ENCODE measurements around the gene TNRC6C.

GRCh38 chr17:77928519-77929179 lies 29.9 kb upstream of the TNRC6C start:
- TF ChIP-seq, protein P1, sequence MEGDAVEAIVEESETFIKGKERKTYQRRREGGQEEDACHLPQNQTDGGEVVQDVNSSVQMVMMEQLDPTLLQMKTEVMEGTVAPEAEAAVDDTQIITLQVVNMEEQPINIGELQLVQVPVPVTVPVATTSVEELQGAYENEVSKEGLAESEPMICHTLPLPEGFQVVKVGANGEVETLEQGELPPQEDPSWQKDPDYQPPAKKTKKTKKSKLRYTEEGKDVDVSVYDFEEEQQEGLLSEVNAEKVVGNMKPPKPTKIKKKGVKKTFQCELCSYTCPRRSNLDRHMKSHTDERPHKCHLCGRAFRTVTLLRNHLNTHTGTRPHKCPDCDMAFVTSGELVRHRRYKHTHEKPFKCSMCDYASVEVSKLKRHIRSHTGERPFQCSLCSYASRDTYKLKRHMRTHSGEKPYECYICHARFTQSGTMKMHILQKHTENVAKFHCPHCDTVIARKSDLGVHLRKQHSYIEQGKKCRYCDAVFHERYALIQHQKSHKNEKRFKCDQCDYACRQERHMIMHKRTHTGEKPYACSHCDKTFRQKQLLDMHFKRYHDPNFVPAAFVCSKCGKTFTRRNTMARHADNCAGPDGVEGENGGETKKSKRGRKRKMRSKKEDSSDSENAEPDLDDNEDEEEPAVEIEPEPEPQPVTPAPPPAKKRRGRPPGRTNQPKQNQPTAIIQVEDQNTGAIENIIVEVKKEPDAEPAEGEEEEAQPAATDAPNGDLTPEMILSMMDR (IDR thresholded peaks at IDR 0.05 in 4 of 5, conservative IDR thresholded peaks at IDR 0.05 in 1 of 5) = no peak
- no peak for TF ChIP-seq POLR2A (IDR thresholded peaks at IDR 0.05)
